ENCODE results near the gene SLC22A31. TPM values are rescaled to one million over a fixed set of nuclear protein-coding genes. Genes with fewer than 3 reads are reported as not detected.

Gene SLC22A31
- total and polyA plus RNA-seq, 9 of the 15 experiments (the other 6 are each of a cell fraction or from before 2014, with no cell fraction given) = 0.29 to 2.2 (median 0.47) TPM; not detected in 3

DNA sequence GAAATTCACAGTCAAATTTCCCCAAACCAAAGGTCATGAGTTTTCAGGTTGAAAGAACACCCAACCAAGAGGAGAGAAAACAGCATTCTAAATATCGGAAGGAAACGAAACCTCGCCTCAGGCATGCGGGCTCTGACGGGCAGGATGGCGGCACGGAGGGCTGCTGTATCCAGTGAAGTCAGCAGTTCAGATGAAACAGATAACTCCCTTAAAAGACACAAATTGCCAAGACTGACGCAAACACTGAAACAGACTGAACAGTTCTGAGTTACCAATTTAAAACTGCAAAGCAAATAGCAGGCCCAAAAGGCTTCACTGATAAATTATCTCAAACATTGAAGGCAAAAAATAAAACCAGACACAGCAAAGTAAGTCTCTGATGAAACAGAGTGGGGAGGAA lies 49.4 kb downstream of the SLC22A31 start:
- Histone ChIP-seq H3K9me3 (replicated peaks; ENCODE audit: control insufficient read depth, insufficient read depth, low read depth, low read length) (peaks cover 5% of the 10 kb centered on the region), H2AFZ (ENCODE audit: low read depth, low read length) (no peak overlapping the region), H3K27ac (ENCODE audit: extremely low read depth, low read depth, low read length) (no peak overlapping the region), H3K27me3 (ENCODE audit: control insufficient read depth in 2 of 2, insufficient read depth in 2 of 2, low read length in 2 of 2) (no peaks in the 10 kb centered on the region), H4K20me1 (replicated peaks; ENCODE audit: control insufficient read depth, insufficient read depth, low read length) (no peaks in the 10 kb centered on the region), H3K4me2 (ENCODE audit: insufficient read depth, low read length) (no peak overlapping the region), H3K9me1 (ENCODE audit: control insufficient read depth, insufficient read depth, low read length) (no peaks in the 10 kb centered on the region), H3K4me3 (no peak overlapping the region), H3K4me1 (replicated peaks in 1 of 2; ENCODE audit: control insufficient read depth in 2 of 2, insufficient read depth in 2 of 2, low read length in 2 of 2) (peaks cover 0 to 38% of the 10 kb centered on the region in 2 experiments; a peak in 3 of 5 replicates), H3K9ac (ENCODE audit: insufficient read depth in 1 of 2, low read depth in 2 of 2, low read length in 2 of 2) (no peak overlapping the region), H3K79me2 (ENCODE audit: control insufficient read depth, insufficient read depth, low read length) (no peaks in the 10 kb centered on the region), H3K36me3 (ENCODE audit: control insufficient read depth, insufficient read depth, low read length) (peaks cover 34% of the 10 kb centered on the region; the same call in 2 of the 3 replicates)
- BruUV-seq (replicated peaks) = no TSS peak
- CTCF ChIA-PET (ENCODE audit: low intra/inter-chr PET ratio) = no interaction called here
- DNase-seq (ENCODE audit: extremely low read depth in 1 of 4, low spot score in 3 of 4) (no peak), FAIRE-seq (no peak), ATAC-seq (no peak)
- TF ChIP-seq, protein P1, sequence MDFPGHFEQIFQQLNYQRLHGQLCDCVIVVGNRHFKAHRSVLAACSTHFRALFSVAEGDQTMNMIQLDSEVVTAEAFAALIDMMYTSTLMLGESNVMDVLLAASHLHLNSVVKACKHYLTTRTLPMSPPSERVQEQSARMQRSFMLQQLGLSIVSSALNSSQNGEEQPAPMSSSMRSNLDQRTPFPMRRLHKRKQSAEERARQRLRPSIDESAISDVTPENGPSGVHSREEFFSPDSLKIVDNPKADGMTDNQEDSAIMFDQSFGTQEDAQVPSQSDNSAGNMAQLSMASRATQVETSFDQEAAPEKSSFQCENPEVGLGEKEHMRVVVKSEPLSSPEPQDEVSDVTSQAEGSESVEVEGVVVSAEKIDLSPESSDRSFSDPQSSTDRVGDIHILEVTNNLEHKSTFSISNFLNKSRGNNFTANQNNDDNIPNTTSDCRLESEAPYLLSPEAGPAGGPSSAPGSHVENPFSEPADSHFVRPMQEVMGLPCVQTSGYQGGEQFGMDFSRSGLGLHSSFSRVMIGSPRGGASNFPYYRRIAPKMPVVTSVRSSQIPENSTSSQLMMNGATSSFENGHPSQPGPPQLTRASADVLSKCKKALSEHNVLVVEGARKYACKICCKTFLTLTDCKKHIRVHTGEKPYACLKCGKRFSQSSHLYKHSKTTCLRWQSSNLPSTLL (IDR thresholded peaks at IDR 0.05) = no peak
- no peak for TF ChIP-seq TAF7 (tag; IDR thresholded peaks at IDR 0.05)
- TF ChIP-seq LCOR (CRISPR knock-in tag; IDR thresholded peaks at IDR 0.05) = no peak
- TF ChIP-seq TGIF2 (CRISPR knock-in tag; IDR thresholded peaks at IDR 0.05) = no peak
- no peak for TF ChIP-seq ZC3H11A (IDR thresholded peaks at IDR 0.05; ENCODE audit: low read depth, low read length)
- no peak for TF ChIP-seq TAF15 (IDR thresholded peaks at IDR 0.05; ENCODE audit: low read depth, low read length)
- no peak for TF ChIP-seq ZBTB7A (IDR thresholded peaks at IDR 0.05; ENCODE audit: borderline replicate concordance, control insufficient read depth, low read depth, low read length)
- no peak for TF ChIP-seq BCOR (IDR thresholded peaks at IDR 0.05)
- in situ Hi-C loops (cut with MboI) = no loop called here
- 96% methylated on average over 8 of the region's 8 CpGs for WGBS (ENCODE audit: insufficient coverage, low coverage, missing lambda C conversion rate)
- POLR2A ChIA-PET = no interaction called here
- intact Hi-C loops (cut with micrococcal nuclease) = no loop called here
